ENCODE results near the gene CALU.

The CALU gene

GRCh38 chr7:128747327-128748079 lies 8.3 kb downstream of the CALU start:
- no peak for DNase-seq (ENCODE audit: low read depth in 1 of 2, low spot score in 1 of 2)

- no peak for DNase-seq (ENCODE audit: low read depth in 1 of 2, low spot score in 1 of 2)
Measured at GRCh38 chr7:128752251-128752650, 13.1 kb downstream of the CALU start.

DNA sequence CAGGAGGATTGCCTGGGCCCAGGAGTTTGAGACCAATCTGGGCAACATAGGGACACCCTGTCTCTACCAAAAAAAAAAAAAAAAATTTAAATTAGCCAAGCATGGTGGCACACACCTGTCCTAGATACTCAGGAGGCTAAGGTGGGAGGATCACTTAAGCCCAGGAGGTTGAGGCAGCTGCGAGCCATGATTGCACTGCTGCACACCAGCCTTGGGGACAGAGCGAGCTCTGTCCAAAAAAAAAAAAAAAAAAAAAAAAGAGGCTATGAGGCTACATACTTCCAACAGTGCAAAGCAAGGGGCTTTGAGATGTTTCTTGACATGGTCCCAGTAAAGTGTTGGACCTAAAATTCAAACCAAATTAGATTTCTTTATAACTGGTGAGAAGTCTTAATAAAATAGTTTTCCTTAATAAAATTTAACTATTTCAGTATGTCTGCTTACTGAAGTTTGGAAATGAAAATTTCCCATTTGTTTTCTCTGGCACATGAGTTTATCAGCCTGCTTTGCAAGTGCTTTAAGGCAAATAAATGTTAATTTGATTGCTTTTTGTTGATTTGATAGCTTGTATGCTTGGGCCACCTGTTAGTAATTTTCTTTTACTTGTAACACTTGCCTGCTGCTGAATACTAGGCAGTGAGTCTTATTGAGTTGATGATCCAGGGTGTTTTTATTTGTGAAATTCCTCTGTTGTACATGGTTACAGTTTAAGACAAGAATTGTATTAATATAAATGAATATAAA lies 16.1 kb downstream of the CALU start:
- no peak for DNase-seq (ENCODE audit: low read depth in 1 of 2, low spot score in 1 of 2)

- no peak for DNase-seq (ENCODE audit: low read depth in 1 of 2, low spot score in 1 of 2)
Measured at GRCh38 chr7:128755819-128756476, 16.8 kb downstream of the CALU start.

GRCh38 chr7:128757203-128757602 lies 18.0 kb downstream of the CALU start:
- no peak for DNase-seq (ENCODE audit: low read depth in 1 of 2, low spot score in 1 of 2)

DNA sequence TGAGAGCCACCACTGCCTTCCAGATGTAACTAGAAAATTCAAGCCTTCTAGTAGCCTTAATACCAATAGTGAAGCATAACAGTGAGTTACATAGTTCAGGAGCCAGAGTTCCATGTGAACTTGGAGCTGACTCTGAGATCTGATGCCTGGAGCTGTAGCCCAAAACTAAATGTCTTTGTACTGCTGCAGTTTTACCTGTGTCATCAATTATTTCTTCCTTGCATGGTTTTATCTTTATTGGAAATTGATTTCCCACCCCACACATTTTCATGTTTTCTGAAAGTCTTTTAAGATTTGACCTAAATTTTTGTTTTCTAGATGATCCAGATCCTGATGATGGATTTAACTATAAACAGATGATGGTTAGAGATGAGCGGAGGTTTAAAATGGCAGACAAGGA lies 19.4 kb downstream of the CALU start:
- DNase-seq (ENCODE audit: low read depth in 1 of 2, low spot score in 1 of 2), result no peak

DNA sequence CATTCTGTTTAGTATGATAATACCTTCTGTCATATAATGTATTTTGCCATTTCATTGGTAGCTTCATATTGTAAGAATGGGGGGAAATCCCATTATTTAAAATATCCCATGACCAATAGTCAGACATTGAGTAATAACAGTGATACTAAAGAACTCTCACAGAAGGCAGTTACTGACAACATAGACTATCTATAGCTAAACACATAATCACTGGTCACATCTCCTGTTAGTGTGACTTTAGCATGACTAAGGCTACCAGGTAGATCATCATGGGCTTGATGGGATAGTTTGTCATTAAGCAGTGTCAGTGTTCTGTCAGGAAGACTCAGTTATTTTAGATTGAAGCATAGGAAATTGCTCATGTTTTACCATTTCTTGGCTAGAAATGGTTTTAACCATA lies 20.1 kb downstream of the CALU start:
- no peak for DNase-seq (ENCODE audit: low read depth in 1 of 2, low spot score in 1 of 2)

GRCh38 chr7:128763541-128763940 lies 24.4 kb downstream of the CALU start:
- DNase-seq (ENCODE audit: low read depth in 1 of 2, low spot score in 1 of 2), result no peak

DNA sequence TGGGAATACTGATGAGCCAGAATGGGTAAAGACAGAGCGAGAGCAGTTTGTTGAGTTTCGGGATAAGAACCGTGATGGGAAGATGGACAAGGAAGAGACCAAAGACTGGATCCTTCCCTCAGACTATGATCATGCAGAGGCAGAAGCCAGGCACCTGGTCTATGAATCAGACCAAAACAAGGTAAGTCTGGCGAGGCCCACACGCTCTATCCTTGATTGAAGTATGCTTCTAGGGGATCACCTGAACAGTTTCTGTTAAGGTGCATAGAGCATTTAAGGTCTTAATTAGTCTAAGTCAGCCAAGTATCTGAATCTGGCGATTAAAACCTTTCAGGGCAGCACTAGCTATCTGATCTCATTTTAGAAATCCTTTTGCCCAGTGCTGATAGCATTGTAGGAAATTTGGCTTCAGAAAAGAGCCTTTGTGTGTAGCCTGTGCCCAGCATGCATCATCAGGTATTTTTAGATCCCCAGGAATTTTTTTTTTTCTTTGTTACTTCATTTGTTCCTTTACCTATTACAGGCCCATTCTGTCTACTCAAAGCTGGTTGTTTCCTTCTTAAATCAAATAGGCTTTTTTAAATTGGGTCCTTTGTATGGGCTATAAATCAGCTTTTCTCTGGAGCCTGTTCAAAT lies 28.4 kb downstream of the CALU start:
- no peak for DNase-seq (ENCODE audit: low read depth in 1 of 2, low spot score in 1 of 2)

- DNase-seq (ENCODE audit: low read depth in 1 of 2, low spot score in 1 of 2), result no peak
Measured at GRCh38 chr7:128770233-128770632, 31.1 kb downstream of the CALU start.

GRCh38 chr7:128773604-128774003 lies 34.4 kb downstream of the CALU start:
- DNase-seq (ENCODE audit: low read depth in 1 of 2, low spot score in 1 of 2), result no peak

DNA sequence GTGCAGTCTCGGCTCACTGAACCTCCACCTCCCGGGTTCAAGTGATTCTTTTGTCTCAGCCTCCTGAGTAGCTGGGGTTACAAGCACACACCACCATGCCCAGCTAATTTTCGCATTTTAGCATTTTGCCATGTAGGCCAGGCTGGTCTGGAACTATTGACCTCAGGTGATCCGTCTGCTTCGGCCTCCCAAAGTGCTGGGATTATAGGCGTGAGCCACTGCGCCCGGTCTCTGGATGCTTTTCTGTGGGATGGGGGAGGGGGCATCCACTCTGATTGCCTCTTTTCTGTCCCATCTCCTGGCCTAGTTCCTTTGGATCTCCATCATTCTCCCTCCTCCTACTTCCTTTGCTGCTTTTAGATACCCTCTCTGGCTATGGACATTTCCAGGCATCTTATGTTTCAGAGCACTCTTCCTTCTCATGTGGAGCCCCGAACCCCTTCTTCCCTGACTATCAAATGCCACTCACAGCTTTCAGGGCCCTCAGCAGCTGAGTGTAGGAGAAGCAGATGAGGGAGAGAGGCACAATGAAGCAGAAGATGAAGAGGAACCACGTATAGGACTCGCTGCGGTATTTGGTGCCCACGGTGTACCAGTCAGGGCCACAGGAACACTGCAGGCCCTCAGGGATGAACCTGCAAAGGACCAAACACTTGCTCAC lies 35.0 kb downstream of the CALU start:
- no peak for DNase-seq (ENCODE audit: low read depth in 1 of 2, low spot score in 1 of 2)

- DNase-seq (ENCODE audit: low read depth in 1 of 2, low spot score in 1 of 2), result no peak
Measured at GRCh38 chr7:128774921-128775320, 35.8 kb downstream of the CALU start.

- DNase-seq (ENCODE audit: low read depth in 1 of 2, low spot score in 1 of 2), result no peak
Measured at GRCh38 chr7:128775744-128776474, 36.8 kb downstream of the CALU start, which contains the start of gene OPN1SW. TSS of gene OPN1SW (minus strand) at chr7:128775794. CDS start at chr7:128775781, 13 bp downstream.

DNA sequence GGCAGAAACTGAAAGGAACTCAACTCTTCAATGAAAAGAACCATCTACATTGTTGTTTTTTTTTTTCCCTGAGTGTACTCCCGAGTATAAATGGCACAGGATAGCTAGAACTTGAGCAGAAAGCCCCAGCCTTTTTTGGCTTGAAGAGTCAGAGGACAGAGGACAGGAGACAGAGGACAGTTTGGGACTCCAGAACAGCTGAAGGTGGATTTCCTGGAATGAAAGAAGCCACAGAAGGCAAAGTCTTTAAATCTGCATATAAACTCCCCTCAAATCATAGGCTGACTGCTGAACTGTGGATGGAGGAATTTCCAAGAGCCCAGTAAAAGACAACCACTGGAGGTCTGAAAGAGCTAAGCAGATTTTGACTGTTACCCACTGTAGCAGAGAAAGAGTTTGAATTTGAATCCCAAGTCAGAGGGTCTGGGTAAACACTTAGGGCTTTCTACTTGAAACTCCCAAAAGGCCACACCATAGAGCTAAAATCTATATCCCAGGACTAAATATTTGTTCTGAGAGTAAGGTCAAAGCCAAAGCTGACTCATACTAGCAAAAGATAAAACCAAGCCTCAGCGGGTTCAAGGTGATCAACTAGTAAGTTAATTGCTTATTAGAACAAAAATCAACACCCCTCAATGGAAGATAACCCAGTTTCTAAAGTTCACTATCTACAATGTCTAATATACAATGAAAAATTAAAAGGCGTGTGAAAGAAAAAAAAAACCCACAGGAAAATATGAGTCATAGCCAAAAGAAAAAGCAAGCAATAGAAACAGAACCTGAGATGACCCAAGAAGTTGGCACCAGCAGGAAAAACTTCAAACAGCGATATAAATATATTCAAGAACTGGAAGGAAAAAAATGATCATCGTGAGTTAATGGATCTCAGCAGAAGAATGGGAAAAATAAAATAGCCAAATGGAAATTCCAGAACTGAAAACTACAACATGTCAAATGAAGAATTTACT lies 38.3 kb downstream of the CALU start:
- DNase-seq (ENCODE audit: low read depth in 1 of 2, low spot score in 1 of 2), result no peak

- no peak for DNase-seq (ENCODE audit: low read depth in 1 of 2, low spot score in 1 of 2)
Measured at GRCh38 chr7:128778946-128779345, 39.8 kb downstream of the CALU start.

- no peak for DNase-seq (ENCODE audit: low read depth in 1 of 2, low spot score in 1 of 2)
Measured at GRCh38 chr7:128781126-128781525, 42.0 kb downstream of the CALU start.

- no peak for DNase-seq (ENCODE audit: low read depth in 1 of 2, low spot score in 1 of 2)
Measured at GRCh38 chr7:128781851-128782250, 42.7 kb downstream of the CALU start.
